CD4-positive, alpha-beta T cell treated with Interleukin-15 for 1 hour (primary cell): ENCODE data around the gene NCDN.
"Not testable (repeated sequence)": the region's sequence is repeated elsewhere in the genome, so short reads cannot be mapped to it uniquely, and the experiment has no call there.

Experiments used
- DNase-seq: peaks from one replicate; pipeline ENCODE4 v3.0.0-alpha.2; 2020

NCDN gene

GRCh38 chr1:35572296-35572695, 14.7 kb downstream of the NCDN start:
- DNase-seq, result no peak

- DNase-seq, result no peak
Measured at GRCh38 chr1:35573198-35574124, 15.9 kb downstream of the NCDN start, which contains the start of gene TFAP2E. Gene TFAP2E (plus strand): TSS chr1:35573314. CDS start chr1:35573578, 264 bp downstream.

GRCh38 chr1:35574125-35574654, 16.6 kb downstream of the NCDN start:
- DNase-seq, result no peak

GRCh38 chr1:35574655-35575415, 17.2 kb downstream of the NCDN start:
- no peak for DNase-seq

GRCh38 chr1:35575416-35575958, 17.9 kb downstream of the NCDN start:
- no peak for DNase-seq

- no peak for DNase-seq
Measured at GRCh38 chr1:35576061-35576765, 18.6 kb downstream of the NCDN start.

GRCh38 chr1:35576766-35577070, 19.1 kb downstream of the NCDN start:
- DNase-seq, result not testable (repeated sequence)

- DNase-seq, result peak; percentile 62
Measured at GRCh38 chr1:35577071-35577998, 19.7 kb downstream of the NCDN start.

GRCh38 chr1:35580949-35581388, 23.4 kb downstream of the NCDN start:
- no peak for DNase-seq

GRCh38 chr1:35581621-35582020, 24.0 kb downstream of the NCDN start:
- not testable (repeated sequence) for DNase-seq

GRCh38 chr1:35585281-35585680, 27.7 kb downstream of the NCDN start:
- DNase-seq, result no peak

GRCh38 chr1:35585805-35586204, 28.2 kb downstream of the NCDN start:
- DNase-seq, result not testable (repeated sequence)

GRCh38 chr1:35586808-35587207, 29.2 kb downstream of the NCDN start:
- no peak for DNase-seq

- no peak for DNase-seq
Measured at GRCh38 chr1:35587736-35588135, 30.1 kb downstream of the NCDN start.

- no peak for DNase-seq
Measured at GRCh38 chr1:35588197-35588910, 30.8 kb downstream of the NCDN start.

- DNase-seq, result no peak
Measured at GRCh38 chr1:35589516-35590427, 32.2 kb downstream of the NCDN start.

GRCh38 chr1:35590476-35591040, 33.0 kb downstream of the NCDN start:
- no peak for DNase-seq

GRCh38 chr1:35591211-35591610, 33.6 kb downstream of the NCDN start:
- DNase-seq, result no peak
